PC-9 (cell line): ENCODE data around the gene GAL3ST2. TPM values are rescaled to one million over a fixed set of nuclear protein-coding genes. Genes with fewer than 3 reads are reported as not detected.

ENCODE experiments used
- BruUV-seq: library from RNA; stranded (reverse); fragments of 400-500 nt; replicated peaks from 2 replicates; lab custom pipeline; 2021; lab: Mats Ljungman, UMichigan
- CTCF ChIA-PET: fragments of 300-600 bp; sonication (Branson Sonifier 250); formaldehyde crosslinking; loops from one replicate; lab custom pipeline; 2022; ENCODE audit warnings: antibody characterized with exemption; lab: Charles Lee
- POLR2A ChIA-PET: fragments of 300-600 bp; sonication (Branson Sonifier 250); formaldehyde crosslinking; loops from one replicate; lab custom pipeline; 2022; ENCODE audit warnings: antibody characterized with exemption; ENCODE audit not compliant: unreplicated experiment; lab: Charles Lee
- DNase-seq, 2 experiments: peaks; one replicate each; pipeline versions ENCODE4 v3.0.0 to v3.0.0-alpha.2; 2015 to 2022; ENCODE audit warnings: mixed read lengths in 1 of 2
- H2AFZ ChIP-seq: fragments of 200-600 bp; sonication (generic); 2 replicates; pipeline ENCODE4 v1.8.1; 2017; ENCODE audit warnings: antibody characterized with exemption
- H3F3A ChIP-seq: fragments of 200-600 bp; sonication (generic); 2 replicates; pipeline ENCODE4 v1.8.1; 2017; ENCODE audit warnings: antibody characterized with exemption, mild to moderate bottlenecking, low read depth; ENCODE audit not compliant: insufficient read depth
- H3K27ac ChIP-seq: fragments of 200-600 bp; sonication (generic); 2 replicates; pipeline ENCODE4 v1.6.1; 2016; ENCODE audit warnings: mixed run types
- H3K27me3 ChIP-seq: fragments of 200-600 bp; sonication (generic); 2 replicates; pipeline ENCODE4 v1.6.1; 2016; ENCODE audit warnings: low read depth, mixed run types; ENCODE audit not compliant: insufficient read depth
- H3K36me3 ChIP-seq: fragments of 200-600 bp; sonication (generic); 2 replicates; pipeline ENCODE4 v1.6.1; 2016; ENCODE audit warnings: low read depth, mixed run types
- H3K4me1 ChIP-seq: fragments of 200-600 bp; sonication (generic); replicated peaks from 2 replicates; pipeline ENCODE4 v1.6.1; 2016; ENCODE audit warnings: mixed run types; ENCODE audit not compliant: insufficient read depth
- H3K4me2 ChIP-seq: fragments of 200-600 bp; sonication (generic); 2 replicates; pipeline ENCODE4 v1.6.1; 2017; ENCODE audit warnings: mixed run types
- H3K4me3 ChIP-seq: fragments of 200-600 bp; sonication (generic); 2 replicates; pipeline ENCODE4 v1.6.1; 2016; ENCODE audit warnings: mixed run types
- H3K79me2 ChIP-seq: fragments of 200-600 bp; sonication (generic); 2 replicates; pipeline ENCODE4 v1.6.1; 2017; ENCODE audit warnings: low read depth, mixed run types
- H3K9me2 ChIP-seq: fragments of 200-600 bp; sonication (generic); 2 replicates; pipeline ENCODE4 v1.8.1; 2017; ENCODE audit warnings: mild to moderate bottlenecking; ENCODE audit not compliant: insufficient read depth
- H3K9me3 ChIP-seq: fragments of 200-600 bp; sonication (generic); 2 replicates; pipeline ENCODE4 v1.8.1; 2016; ENCODE audit warnings: low read depth; ENCODE audit not compliant: insufficient read depth
- H4K20me1 ChIP-seq: fragments of 200-600 bp; sonication (generic); 2 replicates; pipeline ENCODE4 v1.8.1; 2017; ENCODE audit not compliant: insufficient read depth
- CTCF ChIP-seq: fragments of 200-600 bp; sonication (generic); conservative IDR thresholded peaks from 2 replicates; pipeline ENCODE4 v1.6.1; 2017; ENCODE audit warnings: mixed run types, antibody characterized with exemption, mild to moderate bottlenecking, moderate library complexity
- EZH2 ChIP-seq: fragments of 200-600 bp; sonication (generic); IDR thresholded peaks from 2 replicates; pipeline ENCODE4 v1.8.0; 2017; ENCODE audit warnings: antibody characterized with exemption, low read depth
- intact Hi-C: fragments of 100-400 bp; cut with micrococcal nuclease; formaldehyde crosslinking; loops from one replicate; pipeline ENCODE4 v1.10.0; 2022; ENCODE audit not compliant: unreplicated experiment
- total RNA-seq: library from RNA; stranded (reverse); gene quantifications from 2 replicates; pipeline ENCODE4 v1.2.3, GENCODE V29; 2021

The GAL3ST2 gene
- total RNA-seq, 1 experiment from 2014 or later, result 3.9 TPM

GRCh38 chr2:241734467-241735208 is 42.0 kb upstream of the GAL3ST2 start, which contains the start of gene D2HGDH:
TSS of gene D2HGDH (plus strand) at chr2:241734630. CDS start at chr2:241735225, 595 bp downstream.
- no TSS peak for BruUV-seq
- Histone ChIP-seq H3K4me1 (peaks cover 16% of the 10 kb centered on the region), H3K27me3 (no peaks in the 10 kb centered on the region), H3K4me2 (peak within 1 kb of the TSS; percentile 83), H4K20me1 (peaks cover 14% of the 10 kb centered on the region; the same call in 1 of the 2 replicates), H3F3A (peaks cover 25% of the 10 kb centered on the region), H3K36me3 (no peaks in the 10 kb centered on the region; the same call in 1 of the 2 replicates), H2AFZ (peak within 1 kb of the TSS; percentile 93), H3K79me2 (peaks cover 17% of the 10 kb centered on the region; the same call in 1 of the 2 replicates), H3K9me2 (no peaks in the 10 kb centered on the region), H3K9me3 (no peaks in the 10 kb centered on the region), H3K4me3 (peak within 1 kb of the TSS; percentile 85), H3K27ac (peak within 1 kb of the TSS; percentile 36)
- DNase-seq, result peak; percentile 65 to 98
- intact Hi-C loops, result loop anchor here (1.0 to 10.0 kb wide), 2 partner anchors 32 to 140 kb away; partner anchors contain the start of gene ING5
- ChIA-PET CTCF (interaction anchor here (0.6 to 1.4 kb wide), 5 partner anchors 16 to 216 kb away, joined by 3 to 12 read pairs (median 3); no protein-coding TSS in a partner anchor), POLR2A (interaction anchor here (0.5 to 0.9 kb wide), 7 partner anchors 27 to 580 kb away, joined by 3 to 13 read pairs (median 5); partner anchors contain the start of genes DTYMK and ING5)
- TF ChIP-seq CTCF (no peak), EZH2 (no peak)

- Histone ChIP-seq H2AFZ (no peak overlapping the region), H3K9me2 (no peaks in the 10 kb centered on the region), H3K36me3 (no peaks in the 10 kb centered on the region; the same call in 1 of the 2 replicates), H3K27ac (no peak overlapping the region), H3K4me1 (peaks cover 16% of the 10 kb centered on the region), H3F3A (peaks cover 22% of the 10 kb centered on the region), H3K79me2 (peaks cover 17% of the 10 kb centered on the region; the same call in 1 of the 2 replicates), H3K9me3 (no peaks in the 10 kb centered on the region), H3K4me3 (no peak overlapping the region; the same call in 1 of the 2 replicates), H3K27me3 (no peaks in the 10 kb centered on the region), H3K4me2 (peak overlapping the region; percentile 83), H4K20me1 (peaks cover 28% of the 10 kb centered on the region)
- intact Hi-C loops, result loop anchor here (10.0 kb wide), 1 partner anchor 139 kb away; no protein-coding TSS in a partner anchor
- no peak for DNase-seq
- CTCF ChIA-PET, result no interaction called here
- POLR2A ChIA-PET, result interaction anchor here (0.5 kb wide), 1 partner anchor 13 kb away, joined by 3 read pairs; no protein-coding TSS in a partner anchor
- BruUV-seq, result TSS peak; percentile 26
- no peak for TF ChIP-seq CTCF
- no peak for TF ChIP-seq EZH2
These were observed 40.5 kb upstream of the GAL3ST2 start for GRCh38 chr2:241736111-241736510.

GRCh38 chr2:241738040-241738686 is 38.5 kb upstream of the GAL3ST2 start:
- intact Hi-C loops, result loop anchor here (10.0 kb wide), 1 partner anchor 137 kb away; no protein-coding TSS in a partner anchor
- no TSS peak for BruUV-seq

More at GRCh38 chr2:241738040-241738686, 38.5 kb upstream of the GAL3ST2 start:
- TF ChIP-seq EZH2 (no peak), CTCF (no peak)
- no peaks in the 10 kb centered on the region for H3K9me2 ChIP-seq
- no peaks in the 10 kb centered on the region for H3K27me3 ChIP-seq
- H3K27ac ChIP-seq, result no peak overlapping the region
- peaks cover 17% of the 10 kb centered on the region; the same call in 1 of the 2 replicates for H3K79me2 ChIP-seq
- CTCF ChIA-PET, result no interaction called here
- H4K20me1 ChIP-seq, result peaks cover 35% of the 10 kb centered on the region
- no peaks in the 10 kb centered on the region for H3K9me3 ChIP-seq
- H3K36me3 ChIP-seq, result no peaks in the 10 kb centered on the region; the same call in 1 of the 2 replicates
- peaks cover 17% of the 10 kb centered on the region for H3F3A ChIP-seq
- no peak overlapping the region for H3K4me3 ChIP-seq
- H3K4me1 ChIP-seq, result peaks cover 11% of the 10 kb centered on the region
- no peak overlapping the region for H3K4me2 ChIP-seq
- H2AFZ ChIP-seq, result no peak overlapping the region
- DNase-seq, result no peak
- POLR2A ChIA-PET, result no interaction called here
